Measurements from ENCODE around the gene FHIT.

Gene FHIT

DNA sequence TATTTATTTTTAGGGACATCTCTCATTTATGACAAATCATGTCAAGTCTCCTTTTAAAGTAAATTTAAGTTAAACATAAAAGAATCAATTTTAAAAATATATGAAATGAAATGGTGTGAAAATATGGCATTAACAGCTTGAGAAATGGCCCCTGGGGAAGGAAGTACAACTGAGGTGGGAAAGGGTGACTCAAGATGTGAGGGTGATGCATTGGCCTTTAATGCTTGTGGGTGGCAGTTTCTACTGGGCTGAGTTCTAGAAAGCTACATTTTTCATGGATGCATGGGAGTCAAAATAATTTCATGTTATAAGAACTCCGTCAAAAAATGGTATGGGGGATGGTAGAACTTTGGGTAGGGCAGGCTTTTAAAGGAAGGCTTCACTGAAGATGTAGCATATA lies 1492.6 kb downstream of the FHIT start:
- H3K4me3 ChIP-seq (ENCODE audit: low read depth, low read length) = no peak overlapping the region
- TF ChIP-seq, protein P1, sequence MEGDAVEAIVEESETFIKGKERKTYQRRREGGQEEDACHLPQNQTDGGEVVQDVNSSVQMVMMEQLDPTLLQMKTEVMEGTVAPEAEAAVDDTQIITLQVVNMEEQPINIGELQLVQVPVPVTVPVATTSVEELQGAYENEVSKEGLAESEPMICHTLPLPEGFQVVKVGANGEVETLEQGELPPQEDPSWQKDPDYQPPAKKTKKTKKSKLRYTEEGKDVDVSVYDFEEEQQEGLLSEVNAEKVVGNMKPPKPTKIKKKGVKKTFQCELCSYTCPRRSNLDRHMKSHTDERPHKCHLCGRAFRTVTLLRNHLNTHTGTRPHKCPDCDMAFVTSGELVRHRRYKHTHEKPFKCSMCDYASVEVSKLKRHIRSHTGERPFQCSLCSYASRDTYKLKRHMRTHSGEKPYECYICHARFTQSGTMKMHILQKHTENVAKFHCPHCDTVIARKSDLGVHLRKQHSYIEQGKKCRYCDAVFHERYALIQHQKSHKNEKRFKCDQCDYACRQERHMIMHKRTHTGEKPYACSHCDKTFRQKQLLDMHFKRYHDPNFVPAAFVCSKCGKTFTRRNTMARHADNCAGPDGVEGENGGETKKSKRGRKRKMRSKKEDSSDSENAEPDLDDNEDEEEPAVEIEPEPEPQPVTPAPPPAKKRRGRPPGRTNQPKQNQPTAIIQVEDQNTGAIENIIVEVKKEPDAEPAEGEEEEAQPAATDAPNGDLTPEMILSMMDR (IDR thresholded peaks at IDR 0.05; ENCODE audit: borderline replicate concordance, insufficient read depth, low read depth, low read length) = no peak

DNA sequence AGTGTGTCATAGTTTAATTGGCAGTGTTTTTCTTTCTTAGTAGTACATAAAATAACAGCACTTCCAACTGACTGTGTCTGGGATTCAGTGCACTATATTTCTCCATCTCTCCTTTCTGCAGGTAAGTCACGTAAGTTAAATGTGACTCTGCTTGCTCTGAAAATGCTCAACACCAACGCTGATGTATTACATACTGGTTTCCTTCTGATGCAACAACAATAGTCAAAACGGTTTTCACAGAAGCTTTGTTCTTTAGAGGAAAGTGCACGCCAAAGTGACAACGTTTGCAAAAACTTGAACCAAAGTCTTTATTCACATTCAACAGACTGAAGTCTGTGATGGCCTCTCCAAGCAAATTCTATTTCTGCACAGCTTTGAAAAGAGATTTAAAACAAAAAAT lies 1494.3 kb downstream of the FHIT start:
- no peak overlapping the region for H3K4me3 ChIP-seq (ENCODE audit: low read depth, low read length)

DNA sequence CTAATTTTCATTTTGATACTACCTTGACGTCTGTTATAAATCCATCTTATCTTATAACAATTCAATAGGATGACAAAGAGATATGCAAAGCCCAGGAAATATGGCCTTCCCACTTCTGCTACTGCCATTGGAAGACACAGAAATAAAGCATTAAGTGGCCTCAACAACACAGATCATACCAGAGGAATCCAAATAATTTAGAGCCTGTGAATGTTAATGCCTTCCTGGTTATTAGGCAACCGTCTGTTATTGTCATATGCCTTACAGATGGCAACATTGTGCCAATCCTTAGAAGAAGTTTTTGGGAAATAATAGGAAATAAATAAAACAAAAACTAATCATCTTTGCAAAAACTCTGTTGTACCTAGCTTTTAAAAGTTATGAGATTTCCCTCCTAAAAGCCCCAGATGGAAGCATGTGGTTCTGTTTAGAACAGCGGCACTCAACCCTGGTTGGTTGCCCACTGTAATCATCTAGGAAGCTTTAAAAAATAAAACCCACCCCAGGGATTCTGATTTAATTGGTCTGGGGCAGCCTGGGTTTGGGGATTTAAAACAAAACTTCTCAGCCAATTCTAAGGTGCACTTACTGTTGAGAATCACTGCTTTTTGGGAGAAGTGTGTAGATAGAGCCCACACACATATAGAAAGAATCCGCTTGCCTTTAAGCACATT lies 1496.7 kb downstream of the FHIT start:
- TF ChIP-seq, protein P1 (IDR thresholded peaks at IDR 0.05; ENCODE audit: borderline replicate concordance, insufficient read depth, low read depth, low read length) = no peak

More for the DNA sequence above, 1494.3 kb downstream of the FHIT start:
- TF ChIP-seq, protein P1 (IDR thresholded peaks at IDR 0.05; ENCODE audit: borderline replicate concordance, insufficient read depth, low read depth, low read length) = no peak

DNA sequence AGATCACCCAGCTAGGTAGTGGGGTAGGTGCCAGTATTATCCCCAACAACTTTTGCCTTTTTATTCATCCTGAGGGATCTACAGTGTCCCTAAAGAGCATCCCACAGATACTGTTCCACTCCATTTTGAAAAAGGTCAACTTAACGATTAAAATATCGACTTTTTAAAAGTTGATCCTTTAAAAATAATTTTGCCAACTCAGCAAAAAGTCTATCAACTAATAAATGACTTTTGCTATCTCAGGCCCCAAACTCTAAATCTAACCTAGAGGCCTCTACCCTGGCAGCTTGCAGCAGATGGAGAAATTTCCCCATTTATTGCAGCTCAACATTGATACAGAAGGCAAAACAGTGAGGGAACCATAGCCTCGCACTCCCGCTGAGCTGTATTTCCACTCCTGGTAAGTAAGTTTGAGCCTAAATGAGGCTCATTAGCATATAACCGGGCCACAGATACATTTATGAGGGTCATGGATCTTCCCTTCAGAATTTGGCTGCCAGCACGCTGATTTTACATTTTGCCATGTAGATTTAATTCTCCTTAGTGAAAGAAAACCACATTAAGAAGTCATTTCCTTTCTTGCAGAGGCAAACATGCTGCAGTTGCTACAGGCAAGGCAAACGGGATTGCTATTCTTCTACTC lies 1497.3 kb downstream of the FHIT start:
- TF ChIP-seq, protein P1 (IDR thresholded peaks at IDR 0.05; ENCODE audit: borderline replicate concordance, insufficient read depth, low read depth, low read length) = no peak
- H3K4me3 ChIP-seq (ENCODE audit: low read depth, low read length) = no peak overlapping the region

More for the DNA sequence above, 1496.7 kb downstream of the FHIT start:
- H3K4me3 ChIP-seq (ENCODE audit: low read depth, low read length) = no peak overlapping the region

DNA sequence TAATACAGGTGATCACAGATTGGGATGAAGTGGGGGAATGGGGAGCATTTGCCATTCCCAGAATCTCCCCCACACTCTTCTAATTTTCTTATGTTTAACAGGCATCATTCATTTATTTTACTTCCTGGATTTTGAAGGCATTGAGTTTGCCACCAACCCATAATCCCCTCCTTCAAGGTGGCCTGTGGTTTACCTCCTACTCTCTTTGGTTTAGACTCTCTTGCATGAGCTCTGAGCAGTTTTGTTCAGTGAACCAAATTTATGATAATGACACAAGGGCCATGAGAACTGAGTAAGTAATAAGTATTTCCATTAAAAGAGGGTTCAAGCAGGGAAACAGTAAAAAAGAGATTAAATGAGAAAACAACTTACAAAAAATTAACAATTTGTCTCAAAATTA lies 1498.3 kb downstream of the FHIT start:
- TF ChIP-seq, protein P1 (IDR thresholded peaks at IDR 0.05; ENCODE audit: borderline replicate concordance, insufficient read depth, low read depth, low read length) = no peak
- H3K4me3 ChIP-seq (ENCODE audit: low read depth, low read length) = no peak overlapping the region

DNA sequence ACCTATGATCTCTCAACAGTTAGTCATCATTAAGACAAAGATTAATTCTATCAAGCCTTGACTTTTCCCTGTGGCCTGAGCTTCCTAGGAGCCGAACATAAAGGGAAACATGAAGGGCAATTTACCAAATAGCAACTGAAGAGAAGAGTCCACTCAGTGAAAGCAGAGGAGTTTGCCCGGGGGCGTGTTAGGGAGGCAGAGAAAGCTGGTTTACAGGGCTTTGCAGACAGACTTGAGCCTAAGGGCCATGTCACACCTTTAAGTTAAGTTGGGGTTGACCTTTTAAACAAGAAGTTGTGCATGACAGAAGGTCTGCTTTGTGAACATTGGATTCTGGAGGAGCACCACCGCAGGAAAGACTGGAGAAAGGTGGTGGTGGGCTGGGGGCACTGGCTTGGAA lies 1499.6 kb downstream of the FHIT start:
- TF ChIP-seq, protein P1 (IDR thresholded peaks at IDR 0.05; ENCODE audit: borderline replicate concordance, insufficient read depth, low read depth, low read length) = no peak
- no peak overlapping the region for H3K4me3 ChIP-seq (ENCODE audit: low read depth, low read length)

DNA sequence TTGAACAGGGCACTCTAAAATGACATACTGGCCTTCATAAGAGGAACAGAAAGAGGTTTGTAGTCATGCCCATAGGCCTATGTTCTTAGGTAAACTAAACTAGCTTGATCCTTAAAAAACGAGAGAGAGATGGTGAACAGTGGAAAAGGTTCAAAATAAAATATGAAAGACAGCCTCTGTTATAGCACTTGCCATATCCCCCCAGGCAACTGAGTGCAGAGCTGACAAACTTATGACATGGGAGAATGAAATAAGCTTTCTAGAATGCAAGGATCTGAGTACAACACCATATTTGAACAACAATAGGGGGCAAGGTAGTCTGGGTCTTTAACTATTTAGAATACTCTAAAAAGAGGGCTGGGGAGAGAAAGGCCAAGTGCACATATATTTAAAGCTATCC lies 1500.9 kb downstream of the FHIT start:
- H3K4me3 ChIP-seq (ENCODE audit: low read depth, low read length) = no peak overlapping the region
- TF ChIP-seq, protein P1 (IDR thresholded peaks at IDR 0.05; ENCODE audit: borderline replicate concordance, insufficient read depth, low read depth, low read length) = no peak
